ENCODE results near the gene LYPD6. TPM values are rescaled to one million over a fixed set of nuclear protein-coding genes. Genes with fewer than 3 reads are reported as not detected.
"Not testable (repeated sequence)": the region's sequence is repeated elsewhere in the genome, so short reads cannot be mapped to it uniquely, and the experiment has no call there.

Gene LYPD6
- total RNA-seq, 1 experiment from 2014 or later: 0.74 TPM

- no peaks in the 10 kb centered on the region for H3K27me3 ChIP-seq (ENCODE audit: insufficient read depth, low read depth)
- H3F3A ChIP-seq (ENCODE audit: insufficient read depth, low read depth): no peaks in the 10 kb centered on the region
- TF ChIP-seq EZH2 (IDR thresholded peaks at IDR 0.05; ENCODE audit: low read depth): no peak
- no peak for TF ChIP-seq CTCF (conservative IDR thresholded peaks at IDR 0.05)
- no TSS peak for BruUV-seq (replicated peaks)
- no peaks in the 10 kb centered on the region for H4K20me1 ChIP-seq (ENCODE audit: insufficient read depth)
- H3K4me3 ChIP-seq: no peak overlapping the region
- H3K79me2 ChIP-seq (ENCODE audit: low read depth): no peaks in the 10 kb centered on the region
- no peak overlapping the region for H3K4me2 ChIP-seq
- intact Hi-C loops (cut with micrococcal nuclease; ENCODE audit: unreplicated experiment): loop anchor here (5.0 kb wide), 2 partner anchors 248 to 277 kb away; partner anchors contain the start of gene LYPD6B
- no peaks in the 10 kb centered on the region for H3K9me2 ChIP-seq (ENCODE audit: insufficient read depth)
- DNase-seq: no peak
- H3K27ac ChIP-seq: no peak overlapping the region
- no peaks in the 10 kb centered on the region for H3K36me3 ChIP-seq (ENCODE audit: low read depth)
- H3K9me3 ChIP-seq (ENCODE audit: insufficient read depth, low read depth): no peaks in the 10 kb centered on the region
- H2AFZ ChIP-seq: no peak overlapping the region
- ChIA-PET POLR2A (ENCODE audit: unreplicated experiment) (no interaction called here), CTCF (no interaction called here)
- H3K4me1 ChIP-seq (replicated peaks; ENCODE audit: insufficient read depth): no peaks in the 10 kb centered on the region
Observed at GRCh38 chr2:149314687-149315086, 15.7 kb upstream of the LYPD6 start.

- Histone ChIP-seq H3F3A (ENCODE audit: insufficient read depth, low read depth) (no peaks in the 10 kb centered on the region), H3K79me2 (ENCODE audit: low read depth) (no peaks in the 10 kb centered on the region), H3K4me3 (no peak overlapping the region), H3K9me3 (ENCODE audit: insufficient read depth, low read depth) (no peaks in the 10 kb centered on the region), H3K9me2 (ENCODE audit: insufficient read depth) (no peaks in the 10 kb centered on the region), H3K4me1 (replicated peaks; ENCODE audit: insufficient read depth) (no peaks in the 10 kb centered on the region), H3K36me3 (ENCODE audit: low read depth) (no peaks in the 10 kb centered on the region), H4K20me1 (ENCODE audit: insufficient read depth) (no peaks in the 10 kb centered on the region), H3K27ac (no peak overlapping the region), H2AFZ (no peak overlapping the region), H3K27me3 (ENCODE audit: insufficient read depth, low read depth) (no peaks in the 10 kb centered on the region), H3K4me2 (no peak overlapping the region)
- no peak for DNase-seq
- CTCF ChIA-PET: no interaction called here
- no peak for TF ChIP-seq EZH2 (IDR thresholded peaks at IDR 0.05; ENCODE audit: low read depth)
- no peak for TF ChIP-seq CTCF (conservative IDR thresholded peaks at IDR 0.05)
- intact Hi-C loops (cut with micrococcal nuclease; ENCODE audit: unreplicated experiment): no loop called here
- POLR2A ChIA-PET (ENCODE audit: unreplicated experiment): no interaction called here
- no TSS peak for BruUV-seq (replicated peaks)
Observed at GRCh38 chr2:149315461-149315860, 14.9 kb upstream of the LYPD6 start.

- H3K27me3 ChIP-seq (ENCODE audit: insufficient read depth, low read depth); H3K4me3 ChIP-seq; H3K4me1 ChIP-seq (replicated peaks; ENCODE audit: insufficient read depth); H3K9me3 ChIP-seq (ENCODE audit: insufficient read depth, low read depth); H4K20me1 ChIP-seq (ENCODE audit: insufficient read depth); H2AFZ ChIP-seq; H3K79me2 ChIP-seq (ENCODE audit: low read depth); H3F3A ChIP-seq (ENCODE audit: insufficient read depth, low read depth); H3K9me2 ChIP-seq (ENCODE audit: insufficient read depth); CTCF ChIA-PET; H3K36me3 ChIP-seq (ENCODE audit: low read depth); intact Hi-C loops (cut with micrococcal nuclease; ENCODE audit: unreplicated experiment); DNase-seq; H3K4me2 ChIP-seq; H3K27ac ChIP-seq; BruUV-seq (replicated peaks): not testable (repeated sequence)
- POLR2A ChIA-PET (ENCODE audit: unreplicated experiment): interaction anchor here (0.6 kb wide), 1 partner anchor 9 kb away, joined by 5 read pairs; no protein-coding TSS in a partner anchor
Observed at GRCh38 chr2:149318566-149318965, 11.8 kb upstream of the LYPD6 start.

GRCh38 chr2:149320362-149320761 lies 10.0 kb upstream of the LYPD6 start:
- H3K27me3 ChIP-seq (ENCODE audit: insufficient read depth, low read depth): no peaks in the 10 kb centered on the region
- POLR2A ChIA-PET (ENCODE audit: unreplicated experiment): no interaction called here
- no peak overlapping the region for H3K4me3 ChIP-seq
- H3K9me2 ChIP-seq (ENCODE audit: insufficient read depth): no peaks in the 10 kb centered on the region
- no peaks in the 10 kb centered on the region for H4K20me1 ChIP-seq (ENCODE audit: insufficient read depth)
- H2AFZ ChIP-seq: no peak overlapping the region
- CTCF ChIA-PET: no interaction called here
- intact Hi-C loops (cut with micrococcal nuclease; ENCODE audit: unreplicated experiment): no loop called here
- no peak overlapping the region for H3K4me2 ChIP-seq
- no peak for DNase-seq
- H3K9me3 ChIP-seq (ENCODE audit: insufficient read depth, low read depth): no peaks in the 10 kb centered on the region
- H3F3A ChIP-seq (ENCODE audit: insufficient read depth, low read depth): no peaks in the 10 kb centered on the region
- no peaks in the 10 kb centered on the region for H3K4me1 ChIP-seq (replicated peaks; ENCODE audit: insufficient read depth)
- no TSS peak for BruUV-seq (replicated peaks)
- no peaks in the 10 kb centered on the region for H3K36me3 ChIP-seq (ENCODE audit: low read depth)
- TF ChIP-seq EZH2 (IDR thresholded peaks at IDR 0.05; ENCODE audit: low read depth) (no peak), CTCF (conservative IDR thresholded peaks at IDR 0.05) (no peak)
- no peak overlapping the region for H3K27ac ChIP-seq
- H3K79me2 ChIP-seq (ENCODE audit: low read depth): no peaks in the 10 kb centered on the region

All from PC-9 (cell line).